Activated T-cell treated with anti-CD3 and anti-CD28 coated beads, Interleukin-2, amount 50 U/mL, for 72 hours (primary cell): ENCODE measurements around the gene ARHGDIG. TPM values are rescaled to one million over a fixed set of nuclear protein-coding genes. Genes with fewer than 3 reads are reported as not detected.
"Not testable (repeated sequence)": the region's sequence is repeated elsewhere in the genome, so short reads cannot be mapped to it uniquely, and the experiment has no call there.

Experiments
- ATAC-seq, 2 donors: fragments of 150-1000 bp; cut with Tn5 transposase; replicated peaks in 1 of 2; 2 replicates each; pipeline ENCODE4 v1.10.0; 2021; ENCODE audit warnings: moderate library complexity in 2 of 2, mild to moderate bottlenecking in 1 of 2
- DNase-seq, 2 donors: peaks; one replicate each; pipeline ENCODE4 v3.0.0; 2021 to 2022; ENCODE audit warnings: mixed read lengths in 1 of 2
- H3K27ac Mint-ChIP-seq: one replicate; pipeline ENCODE4 v1.8.0; 2022; ENCODE audit warnings: mild to moderate bottlenecking, moderate library complexity, mixed read lengths
- H3K27me3 Mint-ChIP-seq: one replicate; pipeline ENCODE4 v1.8.0; 2022; ENCODE audit warnings: low read depth, mixed read lengths
- H3K36me3 Mint-ChIP-seq, 2 donors: one replicate each; pipeline ENCODE4 v1.8.0; 2022; ENCODE audit warnings: mixed read lengths in 2 of 2, mild to moderate bottlenecking in 1 of 2; ENCODE audit not compliant: insufficient read depth in 2 of 2
- H3K4me1 Mint-ChIP-seq: one replicate; pipeline ENCODE4 v1.8.0; 2022; ENCODE audit warnings: low read depth, mixed read lengths
- H3K4me3 Mint-ChIP-seq, 2 donors: one replicate each; pipeline ENCODE4 v1.8.0; 2022; ENCODE audit warnings: mild to moderate bottlenecking in 2 of 2, mixed read lengths in 2 of 2, moderate library complexity in 2 of 2
- H3K9me3 Mint-ChIP-seq, 2 donors: one replicate each; pipeline ENCODE4 v1.8.0; 2022; ENCODE audit warnings: mixed read lengths in 2 of 2
- total RNA-seq, 2 donors: library from RNA; stranded (reverse); gene quantifications; one replicate each; pipeline ENCODE4 v1.2.3, GENCODE V29; 2022

Gene ARHGDIG
- total RNA-seq, 2 donors from 2014 or later, result 0.48 to 0.97 TPM

GRCh38 chr16:255183-255582 is 25.2 kb upstream of the ARHGDIG start:
- H3K4me3 Mint-ChIP-seq, result no peak overlapping the region
- no peaks in the 10 kb centered on the region for H3K9me3 Mint-ChIP-seq
- DNase-seq (no peak), ATAC-seq (no peak)
- H3K36me3 Mint-ChIP-seq, result peaks cover 0 to 3% of the 10 kb centered on the region in 2 donors
- H3K27me3 Mint-ChIP-seq, result no peaks in the 10 kb centered on the region
- H3K4me1 Mint-ChIP-seq, result peaks cover 29% of the 10 kb centered on the region
- no peak overlapping the region for H3K27ac Mint-ChIP-seq

GRCh38 chr16:258091-258490 is 22.3 kb upstream of the ARHGDIG start:
- H3K36me3 Mint-ChIP-seq, H3K27me3 Mint-ChIP-seq, ATAC-seq, H3K9me3 Mint-ChIP-seq, DNase-seq, H3K27ac Mint-ChIP-seq, H3K4me3 Mint-ChIP-seq: not testable (repeated sequence)
- peaks cover 13% of the 10 kb centered on the region for H3K4me1 Mint-ChIP-seq

- DNase-seq (no peak), ATAC-seq (no peak)
- Mint-ChIP-seq H3K27ac (no peak overlapping the region), H3K4me3 (no peak overlapping the region), H3K4me1 (peaks cover 3% of the 10 kb centered on the region), H3K9me3 (no peaks in the 10 kb centered on the region), H3K36me3 (peaks cover 0 to 3% of the 10 kb centered on the region in 2 donors), H3K27me3 (no peaks in the 10 kb centered on the region)
Measured at GRCh38 chr16:259226-259625, 21.2 kb upstream of the ARHGDIG start.

GRCh38 chr16:259814-260253 is 20.6 kb upstream of the ARHGDIG start:
- ATAC-seq (no peak), DNase-seq (no peak)
- Mint-ChIP-seq H3K9me3 (no peaks in the 10 kb centered on the region), H3K4me3 (no peak overlapping the region), H3K27ac (no peak overlapping the region), H3K4me1 (no peaks in the 10 kb centered on the region), H3K27me3 (no peaks in the 10 kb centered on the region), H3K36me3 (peaks cover 0 to 3% of the 10 kb centered on the region in 2 donors)

- Mint-ChIP-seq H3K9me3 (no peaks in the 10 kb centered on the region), H3K4me3 (no peak overlapping the region), H3K27ac (no peak overlapping the region), H3K27me3 (no peaks in the 10 kb centered on the region), H3K4me1 (no peaks in the 10 kb centered on the region), H3K36me3 (peaks cover 0 to 3% of the 10 kb centered on the region in 2 donors)
- ATAC-seq, result no peak
- no peak for DNase-seq
Measured at GRCh38 chr16:260326-260725, 20.1 kb upstream of the ARHGDIG start.

GRCh38 chr16:261031-261691 is 19.2 kb upstream of the ARHGDIG start:
- ATAC-seq, result no peak
- H3K27me3 Mint-ChIP-seq, result no peaks in the 10 kb centered on the region
- no peaks in the 10 kb centered on the region for H3K9me3 Mint-ChIP-seq
- no peak overlapping the region for H3K27ac Mint-ChIP-seq
- no peak for DNase-seq
- H3K36me3 Mint-ChIP-seq, result no peaks in the 10 kb centered on the region
- no peaks in the 10 kb centered on the region for H3K4me1 Mint-ChIP-seq
- no peak overlapping the region for H3K4me3 Mint-ChIP-seq

- Mint-ChIP-seq H3K27me3 (no peaks in the 10 kb centered on the region), H3K27ac (no peak overlapping the region), H3K4me1 (no peaks in the 10 kb centered on the region), H3K4me3 (no peak overlapping the region), H3K9me3 (no peaks in the 10 kb centered on the region), H3K36me3 (no peaks in the 10 kb centered on the region)
- no peak for ATAC-seq
- no peak for DNase-seq
Measured at GRCh38 chr16:262121-262745, 18.2 kb upstream of the ARHGDIG start.

- Mint-ChIP-seq H3K36me3 (no peaks in the 10 kb centered on the region), H3K9me3 (peaks cover 0 to 4% of the 10 kb centered on the region in 2 donors), H3K4me1 (no peaks in the 10 kb centered on the region), H3K27me3 (no peaks in the 10 kb centered on the region), H3K4me3 (no peak overlapping the region), H3K27ac (no peak overlapping the region)
- ATAC-seq (no peak), DNase-seq (no peak)
Measured at GRCh38 chr16:263182-263774, 17.1 kb upstream of the ARHGDIG start.

GRCh38 chr16:263944-264343 is 16.4 kb upstream of the ARHGDIG start:
- Mint-ChIP-seq H3K27ac (no peak overlapping the region), H3K9me3 (peaks cover 0 to 4% of the 10 kb centered on the region in 2 donors), H3K36me3 (no peaks in the 10 kb centered on the region), H3K4me1 (no peaks in the 10 kb centered on the region), H3K27me3 (no peaks in the 10 kb centered on the region), H3K4me3 (no peak overlapping the region)
- ATAC-seq, result no peak
- no peak for DNase-seq

- H3K27me3 Mint-ChIP-seq, result no peaks in the 10 kb centered on the region
- no peaks in the 10 kb centered on the region for H3K36me3 Mint-ChIP-seq
- H3K4me3 Mint-ChIP-seq, result no peak overlapping the region
- ATAC-seq, result no peak
- no peak for DNase-seq
- H3K9me3 Mint-ChIP-seq, result peaks cover 0 to 4% of the 10 kb centered on the region in 2 donors
- no peak overlapping the region for H3K27ac Mint-ChIP-seq
- no peaks in the 10 kb centered on the region for H3K4me1 Mint-ChIP-seq
Measured at GRCh38 chr16:264440-264951, 15.9 kb upstream of the ARHGDIG start.

GRCh38 chr16:265002-265529 is 15.3 kb upstream of the ARHGDIG start:
- no peaks in the 10 kb centered on the region for H3K36me3 Mint-ChIP-seq
- no peaks in the 10 kb centered on the region for H3K27me3 Mint-ChIP-seq
- no peaks in the 10 kb centered on the region for H3K4me1 Mint-ChIP-seq
- no peak overlapping the region for H3K4me3 Mint-ChIP-seq
- H3K27ac Mint-ChIP-seq, result no peak overlapping the region
- ATAC-seq, result no peak
- no peak for DNase-seq
- H3K9me3 Mint-ChIP-seq, result peaks cover 0 to 4% of the 10 kb centered on the region in 2 donors

- Mint-ChIP-seq H3K36me3 (no peaks in the 10 kb centered on the region), H3K27me3 (no peaks in the 10 kb centered on the region), H3K4me3 (no peak overlapping the region), H3K27ac (no peak overlapping the region), H3K4me1 (no peaks in the 10 kb centered on the region), H3K9me3 (peaks cover 0 to 4% of the 10 kb centered on the region in 2 donors)
- ATAC-seq (peak in 1 of 2 donors; percentile 47), DNase-seq (no peak)
Measured at GRCh38 chr16:265711-266110, 14.7 kb upstream of the ARHGDIG start.
